Erythroblast (primary cell): Measurements from ENCODE around the gene CNTNAP5.

ENCODE experiments used
- GATA1 ChIP-seq: IDR thresholded peaks from 2 replicates; pipeline ENCODE4 v1.6.1; 2011; ENCODE audit warnings: low read depth, mild to moderate bottlenecking, control low read depth, low read length, moderate library complexity
- POLR2A ChIP-seq: IDR thresholded peaks from 2 replicates; pipeline ENCODE4 v1.6.1; 2011; ENCODE audit warnings: mild to moderate bottlenecking, low read length

DNA sequence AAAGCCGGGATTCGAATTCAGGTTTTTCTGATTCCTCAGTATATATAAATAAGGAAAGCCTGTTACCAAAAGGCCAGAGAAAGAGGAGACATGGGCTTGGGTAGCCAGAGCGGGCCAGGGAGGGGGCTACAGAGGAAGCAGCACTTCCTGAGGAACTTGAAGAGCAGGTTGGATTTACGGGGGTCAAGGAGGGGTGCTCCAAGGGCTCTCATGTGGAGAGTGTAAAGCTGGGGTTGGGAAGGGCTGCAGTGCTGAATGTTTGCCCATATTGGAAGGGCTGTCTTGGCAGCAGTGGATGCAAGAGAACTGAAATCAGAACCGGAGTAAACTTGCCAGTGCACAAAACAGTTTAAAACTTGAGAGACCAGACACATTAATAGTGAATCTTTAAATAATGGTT lies 511.5 kb downstream of the CNTNAP5 start:
- TF ChIP-seq POLR2A (no peak), GATA1 (no peak)
